K562 (cell line): ENCODE results near the gene CHAC1. TPM values are rescaled to one million over a fixed set of nuclear protein-coding genes. Genes with fewer than 3 reads are reported as not detected.

Experiments used
- BRD4 ChIP-seq: fragments of 200-600 bp; sonication (generic); IDR thresholded peaks from 2 replicates; pipeline ENCODE4 v1.6.1; 2017; ENCODE audit warnings: inconsistent platforms
- COPS2 ChIP-seq: fragments of 450-650 bp; conservative IDR thresholded peaks from 2 replicates; pipeline ENCODE4 v1.6.1; 2016; ENCODE audit warnings: mild to moderate bottlenecking, moderate library complexity
- ELK1 ChIP-seq: sonication (generic); formaldehyde crosslinking; IDR thresholded peaks from 2 replicates; pipeline ENCODE4 v1.8.1; 2022; ENCODE audit warnings: missing genetic modification reagents
- GATA2 ChIP-seq: sonication (generic); formaldehyde crosslinking; IDR thresholded peaks from 2 replicates; pipeline ENCODE4 v1.4.0; 2020; ENCODE audit warnings: mild to moderate bottlenecking, missing genetic modification reagents
- HNRNPK ChIP-seq: fragments of 200-400 bp; formaldehyde crosslinking; IDR thresholded peaks from one replicate; pipeline ENCODE4 v1.6.1; 2018; ENCODE audit warnings: mild to moderate bottlenecking, low read depth, low read length; ENCODE audit not compliant: poor library complexity, severe bottlenecking
- KDM5B ChIP-seq: fragments of 200-600 bp; sonication (generic); IDR thresholded peaks from 2 replicates; pipeline ENCODE4 v1.6.1; 2012; ENCODE audit warnings: low read depth, mild to moderate bottlenecking, moderate library complexity, low read length, control low read depth, inconsistent platforms; ENCODE audit not compliant: insufficient replicate concordance
- NFIC ChIP-seq: fragments of 450-650 bp; IDR thresholded peaks from 2 replicates; pipeline ENCODE4 v1.6.1; 2017; ENCODE audit warnings: mild to moderate bottlenecking, inconsistent platforms
- NR1H2 ChIP-seq: sonication (generic); formaldehyde crosslinking; IDR thresholded peaks from 2 replicates; pipeline ENCODE4 v1.4.0; 2020; ENCODE audit warnings: mild to moderate bottlenecking, missing genetic modification reagents
- POLR2AphosphoS2 ChIP-seq: IDR thresholded peaks from 2 replicates; pipeline ENCODE4 v1.6.1; 2012; ENCODE audit warnings: low read length, improper control_type of control experiment
- SIN3A ChIP-seq, 2 experiments: fragments of 150-350 bp in 1 of 2; IDR thresholded peaks; 2 replicates each; pipeline ENCODE4 v1.6.1; 2011 to 2016; ENCODE audit warnings: borderline replicate concordance in 2 of 2, low read depth in 2 of 2, low read length in 2 of 2, mild to moderate bottlenecking in 2 of 2, moderate library complexity in 2 of 2; ENCODE audit not compliant: control insufficient read depth in 1 of 2
- TFE3 ChIP-seq: fragments of 450-650 bp; formaldehyde crosslinking; IDR thresholded peaks from 2 replicates; pipeline ENCODE4 v1.4.0; 2020; ENCODE audit warnings: mild to moderate bottlenecking, mixed read lengths
- USF2 ChIP-seq: sonication (generic); formaldehyde crosslinking; IDR thresholded peaks from 2 replicates; pipeline ENCODE4 v1.5.0; 2020; ENCODE audit warnings: missing genetic modification reagents
- YY1 ChIP-seq, 3 experiments: IDR thresholded peaks; 2 replicates each; pipeline ENCODE4 v1.6.1; 2011; ENCODE audit warnings: low read length in 2 of 3, mild to moderate bottlenecking in 2 of 3, moderate library complexity in 2 of 3, borderline replicate concordance in 1 of 3, control low read depth in 1 of 3, low read depth in 1 of 3; ENCODE audit not compliant: insufficient read depth in 3 of 3, insufficient replicate concordance in 2 of 3, control insufficient read depth in 1 of 3, insufficient read length in 1 of 3; ENCODE audit errors: extremely low read depth in 1 of 3
- ZBTB17 ChIP-seq: fragments of 450-650 bp; formaldehyde crosslinking; IDR thresholded peaks from 2 replicates; pipeline ENCODE4 v1.4.0; 2020; ENCODE audit warnings: mild to moderate bottlenecking
- ZBTB26 ChIP-seq: fragments of 450-650 bp; formaldehyde crosslinking; IDR thresholded peaks from 2 replicates; pipeline ENCODE4 v1.4.0; 2022; ENCODE audit warnings: missing genetic modification characterization
- ZNF197 ChIP-seq: fragments of 200-800 bp; sonication (Bioruptor generic); IDR thresholded peaks from 2 replicates; pipeline ENCODE4 v1.6.1; 2016; ENCODE audit warnings: low read depth, missing genetic modification characterization, missing compliant biosample characterization
- ZNF449 ChIP-seq: fragments of 250-450 bp; sonication (Bioruptor Pico); IDR thresholded peaks from 2 replicates; pipeline ENCODE4 v1.8.0; 2022; ENCODE audit warnings: moderate library complexity, mild to moderate bottlenecking, inconsistent platforms
- ZNF583 ChIP-seq: fragments of 250-450 bp; sonication (Bioruptor Pico); IDR thresholded peaks from 2 replicates; pipeline ENCODE4 v1.4.0; 2020
- ZNF764 ChIP-seq: fragments of 250-450 bp; sonication (Bioruptor Pico); IDR thresholded peaks from 2 replicates; pipeline ENCODE4 v1.4.0; 2020; ENCODE audit warnings: low read depth, mild to moderate bottlenecking, moderate library complexity
- polyA plus RNA-seq, 8 experiments: library from polyadenylated mRNA; depleted of rRNA in 4 of 8; stranded (reverse) in 5 of 8; unstranded in 3 of 8; fragments of >200 nt; fragmentation: Nextera tagmentation in 2 of 8; fragmentation: Illumina TruSeq in 1 of 8; extraction: Ambion mirVana in 2 of 8; extraction: Trizol in 1 of 8; gene quantifications; 2 replicates each; pipeline versions ENCODE4 v1.2.1 to v1.2.3, GENCODE V29; 2011 to 2014; ENCODE audit warnings: inconsistent platforms in 1 of 8, missing spikeins in 1 of 8
- total RNA-seq, 7 experiments: library from RNA; depleted of rRNA in 6 of 7; stranded (reverse); fragments of >200 nt in 6 of 7; fragmentation: Illumina TruSeq in 2 of 7; extraction: Trizol in 2 of 7; gene quantifications; 2 replicates each; pipeline versions ENCODE4 v1.2.1 to v1.2.3, GENCODE V29; 2011 to 2021; ENCODE audit warnings: low replicate concordance in 1 of 7

CHAC1 gene
- total and polyA plus RNA-seq, 9 of the 15 experiments (the other 6 are each of a cell fraction or from before 2014, with no cell fraction given), result 0.47 to 39.0 (median 7.5) TPM

GRCh38 chr15:40952901-40953712 lies at the start of gene CHAC1 (continued):
- TF ChIP-seq COPS2 (no peak), POLR2AphosphoS2 (no peak), NR1H2 (no peak), KDM5B (peak; percentile 85), GATA2 (CRISPR knock-in tag) (no peak), ZNF449 (CRISPR knock-in tag) (no peak), YY1 (IDR thresholded peaks at IDR 0.05; ENCODE audit: borderline replicate concordance in 1 of 3, control insufficient read depth in 1 of 3, extremely low read depth in 1 of 3, insufficient read depth in 3 of 3, insufficient read length in 1 of 3, insufficient replicate concordance in 2 of 3, low read depth in 1 of 3, low read length in 2 of 3) (peak in 2 of 3 experiments; percentile 14 to 26), ZBTB26 (no peak), ZNF764 (no peak), ZBTB17 (CRISPR knock-in tag) (no peak), HNRNPK (no peak), USF2 (CRISPR knock-in tag) (no peak), TFE3 (CRISPR knock-in tag) (no peak), BRD4 (no peak), ZNF197 (CRISPR knock-in tag) (no peak), ELK1 (CRISPR knock-in tag) (no peak), SIN3A (IDR thresholded peaks at IDR 0.05; ENCODE audit: borderline replicate concordance in 2 of 2, control insufficient read depth in 1 of 2, low read depth in 2 of 2, low read length in 2 of 2) (peak; percentile 74 to 96), ZNF583 (CRISPR knock-in tag) (no peak), NFIC (no peak; the same call in 1 of the 2 replicates)
